WTC11 (cell line): ENCODE results near the gene LAD1. TPM values are rescaled to one million over a fixed set of nuclear protein-coding genes. Genes with fewer than 3 reads are reported as not detected.

Experiments
- ATAC-seq: fragments of 200-7000 bp; cut with Tn5 transposase; 2 replicates; pipeline ENCODE4 v1.10.0; 2021; ENCODE audit warnings: mild to moderate bottlenecking, moderate library complexity
- CTCF ChIA-PET: fragments of 300-600 bp; sonication (Branson Sonifier 250); formaldehyde crosslinking; loops from one replicate; lab custom pipeline; 2021; ENCODE audit warnings: antibody characterized with exemption; lab: Charles Lee
- POLR2A ChIA-PET: fragments of 350-600 bp; sonication (Branson Sonifier 250); formaldehyde crosslinking; loops from one replicate; lab custom pipeline; 2021; ENCODE audit warnings: antibody characterized with exemption; lab: Charles Lee
- DNase-seq: peaks from one replicate; pipeline ENCODE4 v3.0.0; 2021; ENCODE audit warnings: low spot score
- H3K27ac Mint-ChIP-seq: 2 replicates; pipeline ENCODE4 v1.8.0; 2021; ENCODE audit warnings: mixed read lengths
- H3K27me3 Mint-ChIP-seq: 2 replicates; pipeline ENCODE4 v1.8.0; 2021; ENCODE audit warnings: low read depth, mild to moderate bottlenecking, moderate library complexity, mixed read lengths
- H3K36me3 Mint-ChIP-seq: 2 replicates; pipeline ENCODE4 v1.8.0; 2021; ENCODE audit warnings: mixed read lengths
- H3K4me1 Mint-ChIP-seq: 2 replicates; pipeline ENCODE4 v1.8.0; 2022; ENCODE audit warnings: mixed read lengths
- H3K4me3 Mint-ChIP-seq: 2 replicates; pipeline ENCODE4 v1.8.0; 2021; ENCODE audit warnings: mild to moderate bottlenecking, moderate library complexity, mixed read lengths
- H3K9me3 Mint-ChIP-seq: 2 replicates; pipeline ENCODE4 v1.8.0; 2021; ENCODE audit warnings: mixed read lengths
- FOXP1 ChIP-seq: sonication (generic); formaldehyde crosslinking; IDR thresholded peaks from 2 replicates; pipeline ENCODE4 v1.8.0; 2022; ENCODE audit warnings: missing genetic modification reagents, mild to moderate bottlenecking, moderate library complexity, borderline replicate concordance
- GTF2I ChIP-seq: fragments of 250-450 bp; sonication (Bioruptor Pico); conservative IDR thresholded peaks from 2 replicates; pipeline ENCODE4 v1.4.0; 2021; ENCODE audit warnings: mild to moderate bottlenecking
- HMGA2 ChIP-seq: fragments of 250-450 bp; sonication (Bioruptor Pico); IDR thresholded peaks from 2 replicates; pipeline ENCODE4 v1.4.0; 2021; ENCODE audit warnings: mild to moderate bottlenecking, moderate library complexity
- JAZF1 ChIP-seq: fragments of 250-450 bp; sonication (Bioruptor Pico); IDR thresholded peaks from 2 replicates; pipeline ENCODE4 v1.9.0; 2021; ENCODE audit warnings: moderate library complexity, mild to moderate bottlenecking, inconsistent platforms
- ZNF263 ChIP-seq: sonication (generic); formaldehyde crosslinking; IDR thresholded peaks from 2 replicates; pipeline ENCODE4 v1.8.1; 2022; ENCODE audit warnings: low read depth, mild to moderate bottlenecking, moderate library complexity, missing genetic modification reagents
- ZNF423 ChIP-seq: fragments of 250-450 bp; sonication (Bioruptor Pico); IDR thresholded peaks from 2 replicates; pipeline ENCODE4 v2.1.2; 2022; ENCODE audit warnings: mild to moderate bottlenecking, moderate library complexity
- total RNA-seq: library from RNA; stranded (reverse); gene quantifications from 3 replicates; pipeline ENCODE4 v1.2.3, GENCODE V29; 2021
- TF ChIP-seq, protein P1 (sequence below): sonication (generic); formaldehyde crosslinking; IDR thresholded peaks from 2 replicates; pipeline ENCODE4 v1.8.1; 2023; ENCODE audit warnings: mild to moderate bottlenecking, missing genetic modification reagents, borderline replicate concordance
- TF ChIP-seq, protein P2 (sequence below): sonication (generic); formaldehyde crosslinking; IDR thresholded peaks from 2 replicates; pipeline ENCODE4 v1.8.1; 2022; ENCODE audit warnings: mild to moderate bottlenecking, missing genetic modification reagents, moderate library complexity, borderline replicate concordance
- TF ChIP-seq, protein P3 (sequence below): sonication (generic); formaldehyde crosslinking; IDR thresholded peaks from 2 replicates; pipeline ENCODE4 v1.8.1; 2023; ENCODE audit warnings: mild to moderate bottlenecking, missing genetic modification reagents
- TF ChIP-seq, protein P4 (sequence below): sonication (generic); formaldehyde crosslinking; IDR thresholded peaks from 2 replicates; pipeline ENCODE4 v1.8.0; 2023; ENCODE audit warnings: mild to moderate bottlenecking, missing genetic modification reagents
- TF ChIP-seq, protein P5 (sequence below): sonication (generic); formaldehyde crosslinking; IDR thresholded peaks from 2 replicates; pipeline ENCODE4 v1.8.0; 2022; ENCODE audit warnings: mild to moderate bottlenecking, missing genetic modification reagents

LAD1 gene
- total RNA-seq, 1 experiment from 2014 or later: 14.9 TPM

DNA sequence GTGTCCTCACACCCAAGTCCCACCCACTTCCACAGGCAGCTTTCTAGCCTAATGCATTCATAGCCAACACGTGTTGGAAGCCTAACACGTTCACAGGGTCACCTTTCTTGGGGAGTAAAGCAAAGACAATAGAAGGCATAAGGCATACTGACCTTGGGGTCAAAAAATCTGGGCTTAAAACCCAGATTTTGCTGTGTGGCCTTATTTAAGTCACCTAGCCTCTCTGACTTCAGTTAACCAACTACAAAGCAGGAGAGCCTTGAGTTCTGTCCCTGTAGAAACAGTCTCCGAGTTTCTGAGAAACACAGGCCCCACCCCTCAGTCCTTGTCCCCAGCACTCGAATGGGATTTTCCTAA, 23.0 kb downstream of the LAD1 start:
- no peak for ATAC-seq
- POLR2A ChIA-PET: interaction anchor here (0.8 to 1.8 kb wide), 3 partner anchors 15 to 116 kb away, joined by 4 to 5 read pairs (median 4); no protein-coding TSS in a partner anchor
- TF ChIP-seq, protein P1, sequence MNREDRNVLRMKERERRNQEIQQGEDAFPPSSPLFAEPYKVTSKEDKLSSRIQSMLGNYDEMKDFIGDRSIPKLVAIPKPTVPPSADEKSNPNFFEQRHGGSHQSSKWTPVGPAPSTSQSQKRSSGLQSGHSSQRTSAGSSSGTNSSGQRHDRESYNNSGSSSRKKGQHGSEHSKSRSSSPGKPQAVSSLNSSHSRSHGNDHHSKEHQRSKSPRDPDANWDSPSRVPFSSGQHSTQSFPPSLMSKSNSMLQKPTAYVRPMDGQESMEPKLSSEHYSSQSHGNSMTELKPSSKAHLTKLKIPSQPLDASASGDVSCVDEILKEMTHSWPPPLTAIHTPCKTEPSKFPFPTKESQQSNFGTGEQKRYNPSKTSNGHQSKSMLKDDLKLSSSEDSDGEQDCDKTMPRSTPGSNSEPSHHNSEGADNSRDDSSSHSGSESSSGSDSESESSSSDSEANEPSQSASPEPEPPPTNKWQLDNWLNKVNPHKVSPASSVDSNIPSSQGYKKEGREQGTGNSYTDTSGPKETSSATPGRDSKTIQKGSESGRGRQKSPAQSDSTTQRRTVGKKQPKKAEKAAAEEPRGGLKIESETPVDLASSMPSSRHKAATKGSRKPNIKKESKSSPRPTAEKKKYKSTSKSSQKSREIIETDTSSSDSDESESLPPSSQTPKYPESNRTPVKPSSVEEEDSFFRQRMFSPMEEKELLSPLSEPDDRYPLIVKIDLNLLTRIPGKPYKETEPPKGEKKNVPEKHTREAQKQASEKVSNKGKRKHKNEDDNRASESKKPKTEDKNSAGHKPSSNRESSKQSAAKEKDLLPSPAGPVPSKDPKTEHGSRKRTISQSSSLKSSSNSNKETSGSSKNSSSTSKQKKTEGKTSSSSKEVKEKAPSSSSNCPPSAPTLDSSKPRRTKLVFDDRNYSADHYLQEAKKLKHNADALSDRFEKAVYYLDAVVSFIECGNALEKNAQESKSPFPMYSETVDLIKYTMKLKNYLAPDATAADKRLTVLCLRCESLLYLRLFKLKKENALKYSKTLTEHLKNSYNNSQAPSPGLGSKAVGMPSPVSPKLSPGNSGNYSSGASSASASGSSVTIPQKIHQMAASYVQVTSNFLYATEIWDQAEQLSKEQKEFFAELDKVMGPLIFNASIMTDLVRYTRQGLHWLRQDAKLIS: no peak
- TF ChIP-seq ZNF423 (CRISPR knock-in tag): no peak
- TF ChIP-seq GTF2I (CRISPR knock-in tag): peak; percentile 54; the same call in 1 of the 2 replicates
- TF ChIP-seq, protein P2, sequence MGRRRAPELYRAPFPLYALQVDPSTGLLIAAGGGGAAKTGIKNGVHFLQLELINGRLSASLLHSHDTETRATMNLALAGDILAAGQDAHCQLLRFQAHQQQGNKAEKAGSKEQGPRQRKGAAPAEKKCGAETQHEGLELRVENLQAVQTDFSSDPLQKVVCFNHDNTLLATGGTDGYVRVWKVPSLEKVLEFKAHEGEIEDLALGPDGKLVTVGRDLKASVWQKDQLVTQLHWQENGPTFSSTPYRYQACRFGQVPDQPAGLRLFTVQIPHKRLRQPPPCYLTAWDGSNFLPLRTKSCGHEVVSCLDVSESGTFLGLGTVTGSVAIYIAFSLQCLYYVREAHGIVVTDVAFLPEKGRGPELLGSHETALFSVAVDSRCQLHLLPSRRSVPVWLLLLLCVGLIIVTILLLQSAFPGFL: no peak
- TF ChIP-seq, protein P3, sequence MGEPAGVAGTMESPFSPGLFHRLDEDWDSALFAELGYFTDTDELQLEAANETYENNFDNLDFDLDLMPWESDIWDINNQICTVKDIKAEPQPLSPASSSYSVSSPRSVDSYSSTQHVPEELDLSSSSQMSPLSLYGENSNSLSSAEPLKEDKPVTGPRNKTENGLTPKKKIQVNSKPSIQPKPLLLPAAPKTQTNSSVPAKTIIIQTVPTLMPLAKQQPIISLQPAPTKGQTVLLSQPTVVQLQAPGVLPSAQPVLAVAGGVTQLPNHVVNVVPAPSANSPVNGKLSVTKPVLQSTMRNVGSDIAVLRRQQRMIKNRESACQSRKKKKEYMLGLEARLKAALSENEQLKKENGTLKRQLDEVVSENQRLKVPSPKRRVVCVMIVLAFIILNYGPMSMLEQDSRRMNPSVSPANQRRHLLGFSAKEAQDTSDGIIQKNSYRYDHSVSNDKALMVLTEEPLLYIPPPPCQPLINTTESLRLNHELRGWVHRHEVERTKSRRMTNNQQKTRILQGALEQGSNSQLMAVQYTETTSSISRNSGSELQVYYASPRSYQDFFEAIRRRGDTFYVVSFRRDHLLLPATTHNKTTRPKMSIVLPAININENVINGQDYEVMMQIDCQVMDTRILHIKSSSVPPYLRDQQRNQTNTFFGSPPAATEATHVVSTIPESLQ (CRISPR knock-in tag): no peak
- TF ChIP-seq, protein P4, sequence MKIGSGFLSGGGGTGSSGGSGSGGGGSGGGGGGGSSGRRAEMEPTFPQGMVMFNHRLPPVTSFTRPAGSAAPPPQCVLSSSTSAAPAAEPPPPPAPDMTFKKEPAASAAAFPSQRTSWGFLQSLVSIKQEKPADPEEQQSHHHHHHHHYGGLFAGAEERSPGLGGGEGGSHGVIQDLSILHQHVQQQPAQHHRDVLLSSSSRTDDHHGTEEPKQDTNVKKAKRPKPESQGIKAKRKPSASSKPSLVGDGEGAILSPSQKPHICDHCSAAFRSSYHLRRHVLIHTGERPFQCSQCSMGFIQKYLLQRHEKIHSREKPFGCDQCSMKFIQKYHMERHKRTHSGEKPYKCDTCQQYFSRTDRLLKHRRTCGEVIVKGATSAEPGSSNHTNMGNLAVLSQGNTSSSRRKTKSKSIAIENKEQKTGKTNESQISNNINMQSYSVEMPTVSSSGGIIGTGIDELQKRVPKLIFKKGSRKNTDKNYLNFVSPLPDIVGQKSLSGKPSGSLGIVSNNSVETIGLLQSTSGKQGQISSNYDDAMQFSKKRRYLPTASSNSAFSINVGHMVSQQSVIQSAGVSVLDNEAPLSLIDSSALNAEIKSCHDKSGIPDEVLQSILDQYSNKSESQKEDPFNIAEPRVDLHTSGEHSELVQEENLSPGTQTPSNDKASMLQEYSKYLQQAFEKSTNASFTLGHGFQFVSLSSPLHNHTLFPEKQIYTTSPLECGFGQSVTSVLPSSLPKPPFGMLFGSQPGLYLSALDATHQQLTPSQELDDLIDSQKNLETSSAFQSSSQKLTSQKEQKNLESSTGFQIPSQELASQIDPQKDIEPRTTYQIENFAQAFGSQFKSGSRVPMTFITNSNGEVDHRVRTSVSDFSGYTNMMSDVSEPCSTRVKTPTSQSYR (CRISPR knock-in tag): no peak
- TF ChIP-seq JAZF1 (CRISPR knock-in tag): no peak
- TF ChIP-seq, protein P5, sequence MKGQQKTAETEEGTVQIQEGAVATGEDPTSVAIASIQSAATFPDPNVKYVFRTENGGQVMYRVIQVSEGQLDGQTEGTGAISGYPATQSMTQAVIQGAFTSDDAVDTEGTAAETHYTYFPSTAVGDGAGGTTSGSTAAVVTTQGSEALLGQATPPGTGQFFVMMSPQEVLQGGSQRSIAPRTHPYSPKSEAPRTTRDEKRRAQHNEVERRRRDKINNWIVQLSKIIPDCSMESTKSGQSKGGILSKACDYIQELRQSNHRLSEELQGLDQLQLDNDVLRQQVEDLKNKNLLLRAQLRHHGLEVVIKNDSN (CRISPR knock-in tag): no peak; the same call in 1 of the 2 replicates
- no peak for TF ChIP-seq FOXP1 (CRISPR knock-in tag)
- peaks cover 58% of the 10 kb centered on the region for H3K4me1 Mint-ChIP-seq
- H3K27ac Mint-ChIP-seq: peak overlapping the region; percentile 98
- CTCF ChIA-PET: interaction anchor here (0.6 to 5.6 kb wide), 28 partner anchors 10 to 404 kb away, joined by 3 to 82 read pairs (median 7); partner anchors contain the start of genes CACNA1S, LAD1, PHLDA3 and PKP1
- H3K9me3 Mint-ChIP-seq: no peaks in the 10 kb centered on the region
- H3K36me3 Mint-ChIP-seq: no peaks in the 10 kb centered on the region
- H3K27me3 Mint-ChIP-seq: peaks cover 7% of the 10 kb centered on the region; the same call in 1 of the 2 replicates
- peak overlapping the region; percentile 31 for H3K4me3 Mint-ChIP-seq
- DNase-seq: no peak

DNA sequence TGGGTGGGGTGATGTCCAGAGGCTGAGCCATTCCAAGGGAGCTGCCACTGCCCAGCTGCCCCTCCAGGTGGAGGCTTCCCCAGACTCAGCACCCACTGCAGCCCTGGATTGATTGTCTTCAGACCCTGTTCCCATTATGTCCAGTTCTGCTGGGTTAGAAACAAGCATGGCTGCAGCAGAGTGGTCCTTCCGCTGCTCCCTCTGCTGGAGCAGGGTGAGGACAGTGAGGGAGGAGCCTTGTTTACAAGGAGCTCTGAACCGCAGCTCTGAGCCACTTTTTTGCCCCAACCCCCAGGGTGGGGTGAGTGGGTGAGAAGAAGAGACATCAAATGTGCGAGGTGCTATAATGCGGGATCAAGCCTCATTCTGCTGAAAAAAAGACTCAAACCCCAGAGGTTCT, 24.0 kb downstream of the LAD1 start:
- TF ChIP-seq ZNF263 (peak; percentile 79; the same call in 1 of the 2 replicates), HMGA2 (CRISPR knock-in tag) (no peak)
- no peak overlapping the region for H3K4me3 Mint-ChIP-seq
- H3K27ac Mint-ChIP-seq: peak overlapping the region; percentile 88
- peaks cover 7% of the 10 kb centered on the region; the same call in 1 of the 2 replicates for H3K27me3 Mint-ChIP-seq
- H3K4me1 Mint-ChIP-seq: peaks cover 58% of the 10 kb centered on the region
- no peak for DNase-seq
- ChIA-PET POLR2A (interaction anchor here (1.4 kb wide), 1 partner anchor 115 kb away, joined by 5 read pairs; no protein-coding TSS in a partner anchor), CTCF (interaction anchor here (0.6 to 5.6 kb wide), 25 partner anchors 8 to 256 kb away, joined by 3 to 82 read pairs (median 10); partner anchors contain the start of gene PKP1)
- no peaks in the 10 kb centered on the region for H3K36me3 Mint-ChIP-seq
- no peaks in the 10 kb centered on the region for H3K9me3 Mint-ChIP-seq
- no peak; the same call in 1 of the 2 replicates for ATAC-seq
